Renal cortical epithelial cell (primary cell): ENCODE results near the gene LRRC37A3. TPM values are rescaled to one million over a fixed set of nuclear protein-coding genes. Genes with fewer than 3 reads are reported as not detected.
"Not testable (repeated sequence)": the region's sequence is repeated elsewhere in the genome, so short reads cannot be mapped to it uniquely, and the experiment has no call there.

Experiments used
- DNase-seq: peaks from one replicate; pipeline ENCODE4 v3.0.0-alpha.2; 2011; ENCODE audit warnings: low read depth
- total RNA-seq: library from RNA; depleted of rRNA; stranded (reverse); fragments of >200 nt; gene quantifications from 2 replicates; pipeline ENCODE4 v1.2.3, GENCODE V29; 2014

The LRRC37A3 gene
- total RNA-seq, 1 donor from 2014 or later, result 7.6 TPM

DNA sequence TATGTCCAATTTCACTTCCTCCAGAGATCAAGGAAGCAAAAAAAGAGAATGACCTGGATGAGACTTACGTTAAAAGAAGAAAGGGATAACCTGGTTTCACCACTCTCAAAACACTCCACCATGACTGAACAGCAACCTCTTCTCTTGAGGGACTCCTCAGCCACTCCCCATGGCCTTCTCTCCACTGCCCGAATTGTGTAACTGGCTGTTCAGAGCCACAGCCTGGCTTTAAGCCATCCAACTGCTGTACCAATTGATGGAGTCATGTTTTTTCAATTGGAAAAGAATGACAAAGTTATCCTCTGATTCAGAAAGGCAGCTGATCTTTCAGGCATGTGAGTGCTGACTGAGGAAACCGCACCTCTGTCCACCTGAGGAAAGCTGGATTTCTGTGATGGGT is 85.2 kb downstream of the LRRC37A3 start:
- peak; percentile 74 for DNase-seq

DNA sequence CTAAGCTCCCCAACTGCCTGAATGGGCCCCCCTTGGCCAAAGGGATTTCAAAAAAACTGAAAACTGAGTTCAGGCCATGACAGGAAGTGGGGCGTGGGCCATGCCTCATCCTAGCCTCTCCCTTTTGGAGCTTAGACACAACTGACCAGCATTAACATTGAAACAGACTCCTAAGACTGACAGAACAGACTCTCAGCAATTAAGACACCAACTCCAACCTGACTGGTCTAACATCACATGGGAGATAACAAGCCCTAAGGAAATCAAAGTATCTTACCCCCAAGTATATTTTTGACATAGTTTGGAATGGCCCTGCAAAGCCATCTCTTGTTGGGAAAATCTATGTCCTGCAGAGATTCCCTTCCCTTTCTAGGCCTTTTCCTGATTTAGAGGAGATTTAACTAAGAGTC is 88.6 kb downstream of the LRRC37A3 start:
- not testable (repeated sequence) for DNase-seq

DNA sequence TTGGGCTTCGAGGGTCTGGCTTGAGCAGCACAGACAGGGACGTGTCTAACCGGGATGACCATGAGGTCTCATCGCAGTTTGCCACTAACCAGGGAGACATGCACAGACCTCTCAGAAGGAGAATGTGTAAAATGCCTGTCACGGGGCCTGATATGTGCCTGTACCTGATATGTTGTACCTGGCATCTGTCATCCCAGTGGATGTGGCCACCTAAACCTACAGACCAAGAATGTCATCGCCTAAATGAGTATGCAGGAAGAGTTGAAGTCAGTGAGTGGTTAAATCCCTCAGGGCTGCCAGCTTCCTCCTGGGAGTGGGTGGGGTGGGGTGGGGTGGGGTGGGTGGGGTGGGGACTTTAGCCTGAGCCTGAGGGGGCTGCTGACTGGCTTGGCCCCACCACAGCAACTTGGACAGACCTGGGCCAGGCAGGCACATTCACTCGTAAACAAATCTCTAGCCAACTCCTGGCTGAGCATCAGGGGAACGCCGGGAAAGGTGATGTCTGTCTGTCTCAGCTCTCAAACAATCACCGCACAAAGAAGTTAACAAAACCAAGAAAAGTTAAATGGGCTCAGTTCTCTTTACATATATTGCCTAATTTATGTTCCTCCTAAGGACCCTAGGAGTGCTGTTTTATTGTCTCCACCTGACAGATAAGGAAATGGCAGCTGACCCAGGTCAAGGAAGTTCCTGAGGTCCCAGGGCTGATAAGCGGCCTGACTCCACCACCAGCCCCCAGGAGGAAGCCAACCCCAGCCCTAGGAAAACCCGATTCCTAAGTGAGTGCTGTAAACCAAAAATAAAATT is 89.3 kb downstream of the LRRC37A3 start:
- not testable (repeated sequence) for DNase-seq

DNA sequence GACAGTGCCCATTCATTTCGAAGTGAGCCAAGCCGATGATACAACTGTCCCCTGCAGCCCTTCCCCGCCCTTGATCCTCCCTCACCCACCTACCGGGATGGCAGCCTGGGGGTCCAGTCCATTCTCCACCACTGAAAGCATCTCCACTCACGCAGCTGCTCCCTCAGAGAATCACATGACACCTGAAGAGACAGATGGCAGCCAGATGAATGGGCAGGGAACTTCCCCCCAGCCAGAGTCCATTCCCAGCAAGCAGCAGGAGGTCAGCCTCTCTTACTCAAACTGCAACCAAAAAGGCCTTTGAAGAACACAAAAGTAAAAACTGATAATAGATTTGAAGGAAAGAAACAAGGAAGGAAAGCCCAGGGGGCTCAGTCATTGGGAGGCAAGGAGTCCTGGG is 90.2 kb downstream of the LRRC37A3 start:
- not testable (repeated sequence) for DNase-seq

DNA sequence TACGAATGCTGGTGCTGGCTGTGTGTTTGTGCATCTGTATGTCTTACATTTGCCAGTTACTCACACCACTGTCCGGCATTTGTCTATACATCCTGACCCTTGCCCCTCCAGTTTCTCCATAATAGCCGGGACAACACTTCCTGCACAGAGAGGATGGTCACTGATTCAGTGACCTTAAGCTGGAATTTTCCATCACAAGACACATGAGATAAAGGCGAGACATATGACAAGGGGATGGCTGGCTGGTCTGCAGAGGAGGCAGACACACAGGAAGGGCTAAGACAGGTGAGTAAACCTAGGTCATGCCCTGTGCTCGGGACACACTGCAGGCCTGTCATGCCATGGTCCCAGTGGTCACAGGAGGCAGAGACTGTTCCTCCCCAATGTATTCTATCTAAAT is 100.4 kb downstream of the LRRC37A3 start:
- not testable (repeated sequence) for DNase-seq

DNA sequence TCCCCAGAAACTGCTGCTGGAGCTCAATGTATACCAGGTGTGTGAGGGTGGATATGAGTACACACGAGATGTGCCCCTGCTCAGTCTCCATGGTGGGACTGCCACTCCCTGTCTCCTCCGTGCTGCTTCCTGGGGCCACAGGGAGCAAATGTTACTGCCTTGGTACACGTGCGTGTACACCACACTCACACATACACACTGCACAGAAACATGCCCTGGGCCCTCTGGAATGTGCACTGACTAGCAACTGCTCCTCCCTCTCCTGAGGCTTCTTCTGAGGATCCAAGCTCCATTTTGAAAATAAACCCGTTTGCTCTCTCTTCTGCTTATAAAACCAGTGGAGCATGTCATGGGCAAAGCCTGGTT is 103.5 kb downstream of the LRRC37A3 start:
- DNase-seq, result peak; percentile 1

DNA sequence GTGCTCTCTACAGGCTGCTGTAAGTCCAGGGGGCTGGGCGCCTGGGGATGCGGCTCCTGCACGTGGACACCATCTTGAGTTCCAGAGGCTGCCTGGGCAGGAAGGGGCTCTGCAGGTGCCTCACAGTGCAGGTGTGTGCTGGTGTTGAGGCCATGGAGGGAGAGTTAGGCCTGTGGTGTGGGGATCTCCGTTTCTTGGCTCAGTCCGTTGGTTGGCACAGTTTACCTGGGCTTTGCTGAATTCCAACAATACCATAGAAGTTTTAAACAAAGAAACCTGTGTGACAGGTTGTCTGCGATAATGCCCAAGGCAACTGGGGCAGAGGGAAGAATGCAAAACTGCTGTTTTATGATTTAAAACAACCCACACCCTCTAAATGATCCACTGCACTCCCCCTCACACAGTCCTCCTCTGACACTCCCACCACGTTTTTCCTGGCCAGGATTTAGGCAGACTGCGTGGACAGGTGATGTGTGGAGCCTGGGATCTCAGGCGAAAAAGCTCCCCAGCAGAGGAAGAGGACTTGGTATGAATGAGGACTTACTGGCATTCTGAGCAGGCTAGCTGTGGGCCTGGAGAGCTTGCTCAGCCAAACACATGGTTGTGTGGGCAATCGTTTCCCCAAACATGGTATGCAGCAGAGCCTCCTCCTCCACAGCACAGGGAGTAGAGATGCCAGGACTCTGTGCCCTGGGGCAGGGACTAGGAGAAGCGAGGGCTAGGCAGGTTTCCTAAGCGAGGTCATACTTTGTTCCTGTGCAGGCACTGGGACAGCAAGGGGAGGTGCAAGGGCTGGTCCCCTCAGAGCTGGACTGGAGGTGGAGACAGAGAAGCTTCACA is 104.1 kb downstream of the LRRC37A3 start:
- peak; percentile 68 for DNase-seq

DNA sequence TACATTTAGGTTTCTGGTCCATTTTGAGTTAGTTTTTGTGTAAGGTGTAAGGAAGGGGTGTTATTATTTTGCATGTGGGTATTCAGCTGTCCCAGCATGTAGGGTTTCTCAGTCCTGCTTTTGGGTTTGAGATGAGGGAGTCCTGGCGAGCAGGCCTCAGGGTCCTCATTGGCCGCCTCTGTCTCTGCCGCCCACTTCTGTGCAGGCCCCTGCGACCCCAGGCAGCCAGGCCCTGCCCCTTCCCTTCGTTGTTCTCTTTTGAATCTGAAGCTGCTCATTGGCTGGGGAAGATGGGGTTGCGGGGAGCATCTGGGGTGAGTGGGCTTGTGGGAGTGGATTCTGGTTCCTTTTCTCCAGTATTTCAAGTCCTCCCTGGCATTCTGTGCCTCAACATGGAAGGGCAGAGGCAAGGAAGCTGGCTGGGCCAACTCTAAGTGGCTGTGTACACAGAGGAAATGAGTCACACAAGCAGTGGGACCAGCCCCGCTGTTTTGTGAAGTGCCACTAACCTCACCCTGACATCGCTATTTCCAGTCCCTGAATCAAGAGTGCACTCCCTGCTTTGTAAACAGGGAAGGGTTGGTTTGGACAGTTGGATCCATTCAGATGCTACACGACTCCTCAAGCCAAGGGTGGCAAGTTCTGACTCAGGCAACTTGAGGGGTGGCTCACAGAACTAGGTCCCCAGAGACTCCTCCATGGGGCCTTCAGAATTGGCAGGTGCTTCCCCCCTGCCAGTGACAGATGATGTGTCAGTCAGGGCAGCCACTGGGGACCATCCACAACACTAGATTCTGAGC is 110.9 kb downstream of the LRRC37A3 start:
- peak; percentile 64 for DNase-seq

Other genes starting within 250 kb of the LRRC37A3 start
- 87.2 and 115 TPM in 2 replicates for gene GNA13, start 137.3 kb upstream of the LRRC37A3 start, total RNA-seq
- gene RGS9, start 217.9 kb upstream of the LRRC37A3 start, total RNA-seq, result 2.7 and 4.2 TPM in 2 replicates